Measurements from ENCODE around the gene FNDC7. TPM values are rescaled to one million over a fixed set of nuclear protein-coding genes. Genes with fewer than 3 reads are reported as not detected.
"Not testable (repeated sequence)": the region's sequence is repeated elsewhere in the genome, so short reads cannot be mapped to it uniquely, and the experiment has no call there.

The FNDC7 gene
- total RNA-seq, 1 donor from 2014 or later: not detected

DNA sequence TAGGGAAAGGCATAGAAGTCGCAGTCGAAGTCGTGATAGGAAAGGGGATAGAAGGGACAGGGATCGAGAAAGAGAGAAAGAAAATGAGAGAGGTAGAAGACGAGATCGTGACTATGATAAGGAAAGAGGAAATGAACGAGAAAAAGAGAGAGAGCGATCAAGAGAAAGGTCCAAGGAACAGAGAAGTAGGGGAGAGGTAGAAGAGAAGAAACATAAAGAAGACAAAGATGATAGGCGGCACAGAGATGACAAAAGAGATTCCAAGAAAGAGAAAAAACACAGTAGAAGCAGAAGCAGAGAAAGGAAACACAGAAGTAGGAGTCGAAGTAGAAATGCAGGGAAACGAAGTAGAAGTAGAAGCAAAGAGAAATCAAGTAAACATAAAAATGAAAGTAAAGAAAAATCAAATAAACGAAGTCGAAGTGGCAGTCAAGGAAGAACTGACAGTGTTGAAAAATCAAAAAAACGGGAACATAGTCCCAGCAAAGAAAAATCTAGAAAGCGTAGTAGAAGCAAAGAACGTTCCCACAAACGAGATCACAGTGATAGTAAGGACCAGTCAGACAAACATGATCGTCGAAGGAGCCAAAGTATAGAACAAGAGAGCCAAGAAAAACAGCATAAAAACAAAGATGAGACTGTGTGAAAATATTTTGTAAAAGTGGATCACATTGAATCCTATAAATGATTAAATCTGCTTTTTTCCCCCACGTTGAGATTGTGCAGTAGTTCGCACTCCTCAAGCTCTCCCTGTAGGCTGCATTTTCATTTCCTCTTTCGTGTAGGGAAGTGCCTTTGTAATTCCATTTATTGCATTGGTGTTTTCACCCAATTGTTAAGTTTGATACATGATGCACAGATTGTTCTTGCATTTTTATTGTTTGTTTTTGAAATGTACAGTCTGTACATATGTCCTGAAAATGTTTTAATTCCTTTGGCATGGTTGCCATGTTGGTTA is 13.1 kb upstream of the FNDC7 start:
- no peak for DNase-seq (ENCODE audit: extremely low read depth, low read depth, low spot score)

DNA sequence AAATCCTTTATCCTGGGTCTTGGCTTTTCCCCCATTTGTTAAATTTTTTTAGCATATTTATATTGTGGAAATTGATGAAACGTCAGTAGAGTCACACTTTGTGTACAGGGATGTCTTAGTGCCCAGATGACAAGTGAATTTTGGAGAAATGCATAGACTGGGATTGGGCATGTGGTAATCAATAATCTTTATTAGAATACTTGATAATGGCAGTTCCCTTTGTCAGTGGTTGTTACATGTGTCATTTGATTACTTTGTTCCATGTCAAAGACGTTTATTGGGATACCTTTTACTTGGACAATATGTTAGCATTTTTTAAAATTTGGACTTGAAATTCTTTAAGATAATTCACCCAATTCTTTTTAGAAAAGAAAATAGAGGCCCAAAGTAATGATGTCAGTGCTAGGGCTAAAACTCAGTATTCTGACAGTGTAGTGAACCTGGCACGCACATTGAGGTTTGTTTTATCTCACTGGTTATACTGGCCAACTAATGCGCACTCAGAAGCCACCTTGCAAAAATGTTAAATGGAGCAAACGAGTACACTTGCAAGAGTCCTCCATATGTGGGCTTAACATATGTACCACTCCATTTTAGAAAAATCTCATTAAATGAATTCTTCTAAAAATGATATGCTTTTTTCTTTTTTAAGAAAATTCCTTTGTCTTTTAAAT is 11.4 kb upstream of the FNDC7 start:
- DNase-seq (ENCODE audit: extremely low read depth, low read depth, low spot score): no peak

DNA sequence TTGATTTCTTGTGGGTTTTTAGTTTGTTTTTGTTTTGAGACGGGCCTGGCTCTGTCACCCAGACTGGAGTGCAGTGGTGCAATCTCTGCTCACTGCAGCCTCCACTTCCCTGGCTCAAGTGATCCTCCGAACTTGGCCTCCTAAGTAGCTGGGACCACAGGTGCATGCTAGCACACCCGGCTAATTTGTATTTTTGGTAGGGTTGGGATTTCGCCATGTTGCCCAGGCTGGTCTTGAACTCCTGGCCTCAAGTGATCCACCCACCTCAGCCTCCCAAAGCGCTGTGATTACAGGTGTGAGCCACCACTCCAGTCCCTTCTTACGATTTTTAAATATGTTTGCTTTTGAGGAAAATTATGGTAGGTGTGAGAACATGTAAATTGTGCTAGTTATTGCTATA is 10.6 kb upstream of the FNDC7 start:
- not testable (repeated sequence) for DNase-seq (ENCODE audit: extremely low read depth, low read depth, low spot score)

DNA sequence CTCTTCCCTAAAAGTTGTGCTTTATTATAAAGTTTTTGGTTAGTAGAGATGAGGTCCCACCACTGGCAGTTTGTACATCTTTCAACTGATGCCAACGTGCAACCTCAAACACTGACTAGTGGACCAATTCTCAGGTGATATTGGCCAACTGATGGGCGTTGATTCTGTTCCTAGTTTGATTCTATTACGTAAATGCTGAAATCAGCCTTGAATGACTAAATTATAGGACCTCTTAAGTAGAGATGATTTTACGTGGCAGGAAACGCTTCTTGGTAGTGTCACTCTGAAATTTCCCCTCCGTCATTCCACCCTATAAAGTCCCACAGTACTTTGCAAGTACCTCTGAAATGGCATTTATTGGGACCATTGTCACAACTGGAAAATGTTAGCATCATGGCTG is 8.8 kb upstream of the FNDC7 start:
- DNase-seq (ENCODE audit: extremely low read depth, low read depth, low spot score): no peak

DNA sequence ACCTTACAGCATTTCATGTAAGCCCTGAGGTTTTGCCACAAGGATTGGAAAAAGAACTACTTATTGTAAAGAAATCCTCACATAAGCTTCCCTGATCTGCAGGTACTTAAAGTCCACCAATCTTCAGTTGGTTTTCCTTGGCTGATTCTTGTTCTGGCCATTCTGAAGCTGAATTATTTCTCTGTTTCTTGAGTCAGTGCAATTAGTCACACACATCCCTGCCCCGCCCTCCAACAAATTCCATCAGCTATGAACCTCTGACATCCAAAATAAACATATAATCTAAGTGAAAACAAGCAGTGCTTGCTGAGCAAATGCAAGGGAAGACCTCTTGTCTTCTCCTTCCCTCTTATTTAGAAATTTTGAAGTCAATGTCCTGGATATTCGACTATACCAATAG is 8.2 kb upstream of the FNDC7 start:
- no peak for DNase-seq (ENCODE audit: extremely low read depth, low read depth, low spot score)

DNA sequence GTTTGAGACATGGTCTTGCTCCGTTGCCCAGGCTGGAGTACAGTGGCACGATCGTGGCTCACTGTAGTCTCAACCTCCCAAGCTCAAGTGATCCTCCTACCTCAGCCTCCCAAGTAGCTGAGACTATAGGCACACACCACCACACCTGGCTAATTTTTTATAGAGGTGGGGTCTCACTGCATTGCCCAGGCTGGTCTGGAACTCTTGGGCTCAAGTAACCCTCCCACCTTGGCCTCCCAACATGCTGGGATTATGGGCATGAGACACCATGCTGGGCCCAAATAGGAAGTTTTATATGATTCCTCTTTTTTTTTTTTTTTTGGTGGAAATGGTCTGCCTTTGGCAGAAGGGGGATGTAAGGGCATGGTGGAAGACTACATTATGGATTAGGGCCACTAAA is 6.1 kb upstream of the FNDC7 start:
- DNase-seq (ENCODE audit: extremely low read depth, low read depth, low spot score): no peak

DNA sequence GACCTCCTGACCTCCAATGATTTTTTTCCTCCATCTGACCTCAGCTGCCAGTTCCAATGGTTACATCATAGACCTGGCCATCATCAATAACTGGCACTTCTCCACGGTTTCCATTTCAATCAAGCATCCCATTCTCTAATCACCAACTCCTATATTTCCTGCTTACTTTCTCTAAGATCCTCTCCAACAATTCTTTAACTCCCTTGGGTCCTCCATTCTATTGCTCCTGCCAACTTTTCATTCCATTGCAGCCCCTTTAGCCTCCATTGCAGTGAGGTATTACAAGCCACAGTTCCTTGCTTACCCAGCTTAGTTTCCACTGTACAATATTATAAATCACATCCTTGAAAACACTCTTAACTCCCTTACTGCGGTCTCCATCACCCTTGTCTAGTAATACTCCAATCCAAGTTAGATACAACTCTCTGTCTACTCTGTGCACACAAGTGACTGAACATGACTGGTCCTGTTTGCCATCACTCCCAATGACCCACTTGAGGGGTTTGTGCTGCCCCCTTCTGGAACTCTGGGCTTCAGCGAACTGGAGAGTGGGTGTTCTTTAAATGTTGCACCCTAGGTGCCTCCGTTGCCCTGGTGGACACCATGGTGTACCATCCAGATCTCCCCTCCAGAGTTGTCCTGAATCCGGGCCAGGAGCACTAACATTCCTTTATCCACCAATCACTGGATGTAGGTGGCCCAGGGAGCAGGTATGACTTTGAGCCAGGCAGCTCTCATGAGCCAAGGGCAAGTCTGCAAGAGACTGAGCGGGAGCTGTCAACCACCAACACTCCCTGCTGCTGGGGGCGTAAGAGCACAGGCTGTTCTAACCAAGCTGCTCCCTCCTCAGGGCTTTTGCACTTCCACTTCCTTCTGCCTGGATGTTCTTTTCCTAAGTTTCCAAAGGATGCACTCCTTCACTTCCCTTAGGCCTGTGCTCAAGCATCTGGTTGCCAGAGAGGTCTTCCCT is 3.7 kb upstream of the FNDC7 start:
- DNase-seq (ENCODE audit: extremely low read depth, low read depth, low spot score): no peak

DNA sequence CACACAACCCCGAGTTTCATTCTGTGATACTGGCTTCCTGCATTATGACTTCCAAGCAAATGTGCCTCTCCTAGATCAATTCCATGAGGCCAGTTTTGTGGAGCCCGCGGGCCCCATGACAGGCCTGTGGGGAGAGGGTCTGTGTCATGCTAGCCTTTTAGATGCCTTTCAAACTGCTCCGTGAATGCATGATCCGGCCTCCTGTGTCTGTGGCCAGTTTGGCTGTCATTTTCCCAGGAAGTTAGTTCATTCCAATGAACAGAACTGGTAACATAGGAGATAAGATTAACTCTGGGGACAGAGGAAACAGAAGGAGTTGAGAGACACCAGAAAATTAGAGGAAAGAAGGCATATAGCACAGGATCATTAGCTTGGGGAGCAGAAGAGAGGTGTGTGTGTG is 3.2 kb downstream of the FNDC7 start:
- DNase-seq (ENCODE audit: extremely low read depth, low read depth, low spot score): no peak

DNA sequence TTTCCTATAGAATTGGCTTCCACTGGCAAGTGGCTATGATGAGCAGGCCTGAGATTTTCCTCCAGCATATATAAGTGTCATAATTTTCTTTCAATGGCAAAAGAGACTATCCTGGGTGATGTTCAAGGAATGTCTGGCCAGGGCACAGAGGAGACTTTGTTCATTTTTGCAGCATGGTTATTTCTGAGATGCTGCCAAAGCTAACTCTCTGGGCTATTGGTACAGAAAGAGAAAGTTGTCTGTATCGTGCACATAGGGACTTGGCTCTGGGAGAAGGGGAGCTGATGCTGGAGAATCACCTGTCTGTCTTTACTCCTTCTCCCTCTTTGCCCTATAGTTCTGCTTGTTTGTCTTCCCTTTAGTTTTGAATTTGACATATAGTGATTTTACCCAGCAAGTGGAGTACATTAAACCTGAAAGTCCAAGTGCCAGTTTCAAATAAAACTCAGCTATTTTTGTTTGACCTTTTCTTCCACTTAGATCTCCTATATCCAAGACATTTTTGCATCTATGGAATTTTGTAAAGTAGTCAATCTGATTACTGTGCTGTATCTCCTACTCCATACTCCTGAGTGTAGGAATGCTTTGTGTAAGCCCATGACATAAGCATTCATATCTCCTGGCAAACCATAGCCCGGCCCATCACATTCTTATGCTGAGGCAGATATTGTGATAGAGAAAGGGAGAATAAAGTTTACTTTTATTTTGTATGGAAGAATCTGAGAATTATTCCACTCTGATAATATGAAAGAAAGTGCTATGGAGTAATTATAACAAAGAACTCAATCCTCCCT is 3.9 kb downstream of the FNDC7 start:
- DNase-seq (ENCODE audit: extremely low read depth, low read depth, low spot score): no peak

DNA sequence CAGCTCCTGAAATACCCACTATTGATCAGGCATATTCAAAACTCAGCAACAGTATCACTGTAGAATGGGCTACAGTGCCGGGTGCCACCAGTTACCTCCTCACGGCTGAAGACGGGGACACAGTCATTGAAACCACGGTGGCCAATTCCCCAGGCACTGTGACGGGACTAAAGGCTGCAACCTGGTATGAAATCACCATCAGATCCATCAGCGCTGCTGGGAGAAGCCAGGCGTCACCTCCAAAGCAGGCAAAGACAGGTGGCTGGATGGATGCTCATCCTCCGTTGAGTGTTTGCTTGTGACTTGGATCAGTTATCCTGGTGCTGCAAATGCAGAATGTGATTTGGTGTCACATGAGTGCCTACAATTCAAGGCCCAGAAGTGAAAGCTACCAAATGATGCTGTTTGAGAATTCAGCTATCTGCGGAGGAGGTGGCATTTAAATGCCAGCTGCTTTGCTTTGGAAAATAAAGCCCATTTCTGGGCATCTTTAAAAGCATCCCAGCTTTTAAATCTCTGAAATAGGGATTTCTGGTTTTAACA is 5.1 kb downstream of the FNDC7 start:
- DNase-seq (ENCODE audit: extremely low read depth, low read depth, low spot score): no peak

DNA sequence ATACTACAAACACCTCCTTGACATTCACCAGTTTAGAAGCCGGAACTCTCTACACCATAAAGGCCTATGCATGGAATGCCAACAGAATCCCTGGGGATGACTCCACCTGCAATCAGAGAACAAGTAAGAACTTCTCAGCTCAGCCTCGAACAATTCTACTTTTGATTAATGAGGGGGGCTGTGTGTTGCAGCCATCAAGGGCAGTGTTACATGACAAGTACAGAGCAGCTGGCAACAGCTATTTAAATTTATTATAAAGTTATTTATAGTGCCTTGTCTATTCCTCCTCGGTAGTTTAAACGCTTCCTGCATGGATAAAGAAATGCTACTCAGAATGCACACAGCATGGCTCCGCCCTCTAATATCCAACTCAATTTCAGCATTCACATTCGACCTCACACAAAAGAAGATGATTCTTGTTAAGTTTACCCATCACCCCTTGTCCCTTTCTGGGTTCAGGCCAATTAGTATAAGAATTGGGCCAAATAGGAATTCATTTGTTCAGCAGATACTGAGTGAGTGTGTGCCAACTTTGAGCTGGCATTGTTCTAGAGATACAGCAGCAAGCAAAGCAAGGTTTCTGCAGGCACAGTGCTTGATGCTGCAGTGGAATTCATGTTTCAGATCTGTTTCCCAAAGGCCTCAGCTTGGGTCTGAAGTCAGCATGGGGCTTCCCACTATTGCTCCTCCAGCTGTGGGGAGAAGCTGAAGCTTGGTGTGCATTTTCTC is 6.4 kb downstream of the FNDC7 start:
- no peak for DNase-seq (ENCODE audit: extremely low read depth, low read depth, low spot score)

DNA sequence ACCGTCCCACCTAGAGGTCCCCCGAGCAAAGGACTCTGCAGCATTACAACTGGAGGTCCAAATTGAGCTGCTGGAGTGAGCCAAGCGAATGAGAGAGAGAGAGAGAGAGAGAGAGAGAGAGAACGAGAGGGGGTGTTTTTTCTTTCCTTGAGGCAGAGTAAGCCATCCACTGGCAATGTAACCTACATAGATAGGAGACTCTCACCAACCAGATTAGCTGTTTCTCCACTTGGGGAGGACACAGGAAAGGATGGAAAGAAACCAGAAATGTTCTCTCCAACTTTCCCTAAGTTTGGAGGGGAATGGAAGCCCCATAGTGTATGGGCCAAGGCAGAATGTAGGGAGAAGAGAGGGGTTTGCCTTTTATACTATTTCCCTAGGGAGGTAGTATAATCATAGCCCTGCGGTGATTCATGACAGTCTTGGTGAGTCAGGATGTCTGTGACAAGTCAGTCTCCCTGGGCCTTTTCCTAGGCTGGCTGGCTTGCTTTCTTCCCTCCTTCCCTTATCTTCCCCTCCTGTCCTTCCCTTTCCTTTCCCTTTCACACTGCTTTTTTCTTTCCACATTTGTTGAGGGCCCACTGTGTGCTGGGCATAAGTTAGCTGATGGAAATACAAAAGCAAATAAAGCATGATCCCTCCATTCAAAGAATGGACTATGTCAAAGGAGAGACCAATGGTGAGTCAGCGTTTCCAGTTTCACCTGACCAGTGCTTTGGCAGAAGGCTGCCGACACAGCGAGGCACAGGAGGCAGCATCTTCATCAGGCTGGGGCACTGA is 7.1 kb downstream of the FNDC7 start:
- peak; percentile 14 for DNase-seq (ENCODE audit: extremely low read depth, low read depth, low spot score)

DNA sequence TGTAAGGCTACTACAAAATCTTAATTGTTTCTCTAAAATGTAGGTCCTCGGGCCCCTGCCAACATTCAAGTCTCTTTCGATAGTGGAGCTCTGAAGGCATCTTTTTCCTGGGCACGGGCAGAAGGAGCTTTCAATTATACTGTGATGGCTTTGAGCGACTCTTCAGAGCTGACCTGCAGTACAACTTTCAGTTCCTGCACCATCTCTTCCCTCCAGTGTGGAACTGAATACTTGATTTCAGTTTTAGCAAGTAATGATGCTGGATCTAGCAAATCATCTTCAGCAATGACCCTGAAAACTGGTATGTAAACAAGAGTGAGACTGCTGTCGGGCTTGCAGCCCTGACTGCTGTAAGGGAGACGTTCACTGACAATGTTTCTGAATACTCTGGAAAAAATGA is 9.6 kb downstream of the FNDC7 start:
- no peak for DNase-seq (ENCODE audit: extremely low read depth, low read depth, low spot score)

DNA sequence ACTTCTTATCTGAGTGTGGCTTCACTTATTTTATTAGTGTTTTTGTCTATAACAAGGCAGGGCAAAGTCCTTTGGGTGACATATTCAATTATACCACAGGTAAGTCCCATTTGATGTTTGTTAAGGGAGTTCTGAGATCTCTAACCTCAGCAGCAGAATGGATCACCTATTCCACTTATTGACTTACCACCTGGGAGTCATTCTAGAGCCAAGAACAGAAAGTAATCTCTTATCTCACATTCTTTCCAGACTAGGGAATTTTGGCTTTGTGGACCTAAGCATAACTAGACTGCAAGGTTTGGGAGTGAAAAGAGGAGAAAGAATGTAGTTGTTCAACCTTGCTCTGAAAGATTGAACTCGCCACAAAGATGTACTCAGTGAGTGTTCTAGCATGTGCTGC is 13.2 kb downstream of the FNDC7 start:
- DNase-seq (ENCODE audit: extremely low read depth, low read depth, low spot score): no peak

DNA sequence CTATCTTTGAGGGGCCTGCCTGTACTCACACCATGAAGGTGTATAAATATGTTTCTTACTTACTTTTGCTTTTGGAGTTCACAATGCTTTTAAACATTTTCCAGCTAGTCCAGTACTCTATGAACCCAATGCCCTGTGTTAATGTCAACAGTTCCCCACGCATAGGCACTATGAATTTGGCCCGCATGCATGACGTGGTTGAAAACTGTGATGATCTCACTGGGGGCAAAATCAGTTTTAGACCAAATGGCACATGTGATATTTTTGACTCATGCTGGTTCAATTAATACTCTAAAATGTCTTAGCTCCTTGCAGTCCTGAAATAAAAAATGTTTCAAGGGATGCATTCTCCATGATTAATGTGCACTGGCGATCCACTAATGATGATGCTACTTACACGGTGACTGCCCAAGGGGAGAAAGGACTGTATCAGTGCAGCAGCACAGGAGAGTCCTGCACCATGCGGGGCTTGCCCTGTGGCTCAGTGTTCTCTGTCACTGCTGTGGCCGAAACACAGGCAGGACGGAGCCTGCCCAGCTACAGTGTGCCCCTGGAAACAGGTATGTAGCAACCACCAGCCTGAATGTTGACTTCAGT is 15.7 kb downstream of the FNDC7 start:
- no peak for DNase-seq (ENCODE audit: extremely low read depth, low read depth, low spot score)

DNA sequence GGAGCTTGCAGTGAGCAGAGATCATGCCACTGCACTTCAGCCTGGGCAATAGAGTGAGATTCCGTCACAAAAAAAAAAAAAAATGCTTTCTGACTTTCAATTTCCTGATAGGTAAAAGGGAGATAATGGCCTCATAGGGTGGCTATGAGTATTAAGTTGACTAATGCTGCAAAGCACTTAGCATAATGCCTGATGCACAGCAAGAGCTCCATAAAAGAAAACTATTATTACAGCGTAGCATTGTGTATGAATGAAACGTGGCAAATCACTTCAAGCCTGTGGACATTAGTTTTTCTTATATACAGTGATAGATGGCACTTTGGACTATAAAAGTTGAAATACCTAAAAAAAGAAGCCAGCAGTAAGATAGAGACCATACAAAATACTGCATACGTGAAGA is 16.8 kb downstream of the FNDC7 start:
- no peak for DNase-seq (ENCODE audit: extremely low read depth, low read depth, low spot score)

DNA sequence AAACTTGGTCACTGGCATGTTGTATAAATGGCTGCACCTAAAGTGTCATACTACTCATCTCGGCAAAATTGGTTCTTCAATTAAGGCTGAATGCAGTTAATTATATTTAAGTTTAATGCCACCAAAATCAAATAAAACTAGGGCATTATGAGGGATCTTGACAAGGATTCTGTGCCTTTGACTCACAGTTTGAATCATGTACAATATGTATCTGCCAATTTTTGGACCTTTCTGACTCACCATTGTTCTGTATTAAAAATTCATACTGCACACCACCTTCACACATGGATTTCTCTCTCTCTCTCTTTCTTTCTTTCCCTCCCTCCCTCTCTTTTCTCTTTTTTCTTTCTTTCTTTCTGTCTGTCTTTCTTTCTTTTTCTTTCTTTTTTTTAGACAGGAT is 19.7 kb downstream of the FNDC7 start:
- DNase-seq (ENCODE audit: extremely low read depth, low read depth, low spot score): no peak

Data from glomerular endothelial cell (primary cell).